Tibial nerve (tissue), 4 donors: ENCODE data around the gene YY1. TPM values are rescaled to one million over a fixed set of nuclear protein-coding genes. Genes with fewer than 3 reads are reported as not detected.

Source experiments
- DNase-seq, 2 donors: peaks; one replicate each; pipeline ENCODE4 v3.0.0-alpha.2; 2019; ENCODE audit warnings: low spot score in 2 of 2
- H3K27ac ChIP-seq, 4 donors: fragments of 200-600 bp; sonication (generic) in 3 of 4; one replicate each; pipeline ENCODE4 v1.5.1; 2017 to 2019; ENCODE audit warnings: mild to moderate bottlenecking in 1 of 4
- H3K27me3 ChIP-seq, 2 donors: fragments of 200-600 bp; sonication (generic) in 1 of 2; one replicate each; pipeline versions ENCODE4 v1.5.1 to v1.6.0; 2017 to 2019
- H3K36me3 ChIP-seq, 3 donors: fragments of 200-600 bp; sonication (generic); one replicate each; pipeline ENCODE4 v1.5.1; 2018 to 2019
- H3K4me1 ChIP-seq, 4 donors: fragments of 200-600 bp; sonication (generic) in 3 of 4; one replicate each; pipeline ENCODE4 v1.5.1; 2017 to 2019
- H3K4me3 ChIP-seq, 4 donors: fragments of 200-600 bp; sonication (generic) in 3 of 4; one replicate each; pipeline ENCODE4 v1.5.1; 2017 to 2019; ENCODE audit warnings: mild to moderate bottlenecking in 1 of 4, moderate library complexity in 1 of 4
- H3K9me3 ChIP-seq, 4 donors: fragments of 200-600 bp; sonication (generic) in 3 of 4; one replicate each; pipeline ENCODE4 v1.5.1; 2017 to 2019
- EP300 ChIP-seq, 2 donors: sonication (generic); formaldehyde crosslinking; IDR thresholded peaks; one replicate each; pipeline ENCODE4 v1.6.1; 2017; ENCODE audit warnings: antibody characterized with exemption in 2 of 2, mild to moderate bottlenecking in 1 of 2
- POLR2A ChIP-seq, 2 donors: fragments of 450-650 bp; IDR thresholded peaks; one replicate each; pipeline ENCODE4 v1.6.1; 2017; ENCODE audit warnings: antibody characterized with exemption in 2 of 2, mild to moderate bottlenecking in 2 of 2, moderate library complexity in 2 of 2
- WGBS, 2 donors: methylation state at CpG; one replicate each; pipeline ENCODE4 v1.1.5; 2018; 5-methylcytosine and 5-hydroxymethylcytosine counted together
- total RNA-seq, 4 donors: library from RNA; depleted of rRNA; stranded (reverse); fragments of >200 nt; gene quantifications; one replicate each; pipeline ENCODE4 v1.1.0, GENCODE V29; 2016
- TF ChIP-seq, protein P1 (sequence below), 5 experiments: fragments of 200-600 bp in 3 of 5; fragments of 450-650 bp in 2 of 5; sonication (generic) in 3 of 5; IDR thresholded peaks; one replicate each; pipeline ENCODE4 v1.5.1; 2016 to 2019; ENCODE audit warnings: antibody characterized with exemption in 5 of 5, mild to moderate bottlenecking in 3 of 5, moderate library complexity in 2 of 5

YY1 gene
- total RNA-seq, 4 donors from 2014 or later, result 55.9 to 60.3 (median 58.7) TPM

- WGBS, 2 donors, result 82% methylated on average over 11 to 12 of the region's 13 CpGs
- H3K4me3 ChIP-seq, result no peak overlapping the region
- H3K27ac ChIP-seq, result peak overlapping the region in 2 of 4 donors; percentile 22 to 54
- H3K27me3 ChIP-seq, result no peaks in the 10 kb centered on the region
- DNase-seq, result no peak
- H3K9me3 ChIP-seq, result no peaks in the 10 kb centered on the region
- TF ChIP-seq POLR2A (IDR thresholded peaks at IDR 0.05), result no peak
- TF ChIP-seq, protein P1, sequence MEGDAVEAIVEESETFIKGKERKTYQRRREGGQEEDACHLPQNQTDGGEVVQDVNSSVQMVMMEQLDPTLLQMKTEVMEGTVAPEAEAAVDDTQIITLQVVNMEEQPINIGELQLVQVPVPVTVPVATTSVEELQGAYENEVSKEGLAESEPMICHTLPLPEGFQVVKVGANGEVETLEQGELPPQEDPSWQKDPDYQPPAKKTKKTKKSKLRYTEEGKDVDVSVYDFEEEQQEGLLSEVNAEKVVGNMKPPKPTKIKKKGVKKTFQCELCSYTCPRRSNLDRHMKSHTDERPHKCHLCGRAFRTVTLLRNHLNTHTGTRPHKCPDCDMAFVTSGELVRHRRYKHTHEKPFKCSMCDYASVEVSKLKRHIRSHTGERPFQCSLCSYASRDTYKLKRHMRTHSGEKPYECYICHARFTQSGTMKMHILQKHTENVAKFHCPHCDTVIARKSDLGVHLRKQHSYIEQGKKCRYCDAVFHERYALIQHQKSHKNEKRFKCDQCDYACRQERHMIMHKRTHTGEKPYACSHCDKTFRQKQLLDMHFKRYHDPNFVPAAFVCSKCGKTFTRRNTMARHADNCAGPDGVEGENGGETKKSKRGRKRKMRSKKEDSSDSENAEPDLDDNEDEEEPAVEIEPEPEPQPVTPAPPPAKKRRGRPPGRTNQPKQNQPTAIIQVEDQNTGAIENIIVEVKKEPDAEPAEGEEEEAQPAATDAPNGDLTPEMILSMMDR (IDR thresholded peaks at IDR 0.05), result no peak
- TF ChIP-seq EP300 (IDR thresholded peaks at IDR 0.05), result no peak
- peaks cover 0 to 68% (median 7%) of the 10 kb centered on the region in 4 donors for H3K4me1 ChIP-seq
- H3K36me3 ChIP-seq, result peaks cover 0 to 38% (median 0%) of the 10 kb centered on the region in 3 donors
Observed at GRCh38 chr14:100291305-100292075, 52.5 kb downstream of the YY1 start.

- Histone ChIP-seq H3K4me3 (no peak overlapping the region), H3K27me3 (no peaks in the 10 kb centered on the region), H3K36me3 (peaks cover 0 to 38% (median 0%) of the 10 kb centered on the region in 3 donors), H3K4me1 (peaks cover 0 to 68% (median 15%) of the 10 kb centered on the region in 4 donors), H3K9me3 (no peaks in the 10 kb centered on the region), H3K27ac (no peak overlapping the region)
- TF ChIP-seq, protein P1 (IDR thresholded peaks at IDR 0.05), result no peak
- no peak for TF ChIP-seq EP300 (IDR thresholded peaks at IDR 0.05)
- TF ChIP-seq POLR2A (IDR thresholded peaks at IDR 0.05), result no peak
- DNase-seq, result no peak
- WGBS, 2 donors, result 94 to 97% methylated on average over 41 to 56 of the region's 61 CpGs
Observed at GRCh38 chr14:100292301-100292775, 53.4 kb downstream of the YY1 start.

DNA sequence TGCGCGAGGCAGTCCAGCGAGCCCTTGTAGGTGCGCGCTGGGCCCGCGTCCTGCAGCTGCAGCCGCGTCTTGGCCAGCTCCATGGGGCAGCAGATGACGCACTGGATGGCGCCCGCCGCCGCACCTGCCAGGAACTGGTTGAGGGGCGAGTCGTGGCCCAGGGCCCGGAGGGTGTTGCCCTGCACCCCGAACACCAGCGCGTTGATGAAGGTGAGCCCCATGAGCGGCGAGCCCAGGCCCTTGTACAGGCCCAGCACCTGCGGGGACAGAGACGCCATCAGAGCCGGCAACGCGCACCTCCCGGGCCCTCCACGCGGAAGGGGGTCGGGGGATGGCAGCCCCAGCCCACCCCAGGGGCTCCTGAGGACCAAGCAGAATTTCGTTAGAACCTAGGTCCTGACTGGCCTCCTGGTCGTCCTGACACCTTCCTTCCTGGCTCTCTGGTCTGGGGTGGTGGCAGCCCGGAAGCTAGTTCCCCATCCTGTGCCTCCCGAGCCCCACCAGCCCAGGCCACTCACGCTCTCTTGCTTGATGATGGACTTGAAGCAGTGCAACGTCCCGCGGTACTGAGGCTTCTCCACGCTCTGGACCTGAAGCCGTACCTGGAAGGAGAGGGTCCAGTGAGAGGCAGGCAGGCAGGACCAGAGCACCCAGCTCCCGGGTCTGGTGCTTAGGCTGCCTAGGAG, 54.0 kb downstream of the YY1 start:
- DNase-seq, result no peak
- 93 to 94% methylated on average over 8 to 29 of the region's 42 CpGs for WGBS, 2 donors
- H3K27me3 ChIP-seq, result no peaks in the 10 kb centered on the region
- H3K27ac ChIP-seq, result peak overlapping the region in 1 of 4 donors; percentile 73
- TF ChIP-seq, protein P1 (IDR thresholded peaks at IDR 0.05), result no peak
- TF ChIP-seq EP300 (IDR thresholded peaks at IDR 0.05) (no peak), POLR2A (IDR thresholded peaks at IDR 0.05) (no peak)
- H3K9me3 ChIP-seq, result no peaks in the 10 kb centered on the region
- peaks cover 0 to 74% (median 20%) of the 10 kb centered on the region in 4 donors for H3K4me1 ChIP-seq
- H3K36me3 ChIP-seq, result peaks cover 0 to 38% (median 0%) of the 10 kb centered on the region in 3 donors
- H3K4me3 ChIP-seq, result no peak overlapping the region

DNA sequence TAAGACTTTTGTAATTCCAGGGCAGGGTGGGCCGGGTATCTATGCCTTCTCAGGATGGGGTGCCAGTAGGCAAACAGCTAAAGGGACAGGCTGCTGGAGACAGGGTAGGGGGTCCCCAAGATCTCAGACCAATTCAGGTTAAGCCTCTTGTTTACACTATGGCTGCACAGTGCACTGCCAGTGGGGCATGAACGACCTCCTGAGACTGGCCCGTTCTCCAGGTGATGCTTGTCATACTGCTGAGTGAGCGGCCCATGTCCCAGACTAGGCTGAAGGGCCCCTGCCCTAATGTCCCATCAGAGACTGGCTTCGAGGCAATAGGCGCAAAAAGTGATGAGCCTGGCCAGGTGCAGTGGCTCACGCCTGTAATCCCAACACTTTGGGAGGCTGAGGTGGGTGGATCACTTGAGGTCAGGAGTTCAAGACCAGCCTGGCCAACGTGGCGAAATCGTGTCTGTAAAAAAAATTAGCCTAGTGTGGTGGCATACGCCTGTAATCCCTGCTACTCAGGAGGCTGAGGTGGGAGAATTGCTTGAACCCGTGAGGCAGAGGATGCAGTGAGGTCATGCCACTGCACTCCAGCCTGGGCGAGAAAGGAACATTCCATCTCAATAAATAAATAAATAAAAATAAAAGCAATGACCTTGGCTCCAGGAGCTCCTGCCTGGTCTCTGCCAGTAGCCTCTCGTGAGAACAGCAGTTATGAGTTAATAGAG, 54.7 kb downstream of the YY1 start:
- 67 to 68% methylated on average over 12 to 14 of the region's 14 CpGs for WGBS, 2 donors
- TF ChIP-seq EP300 (IDR thresholded peaks at IDR 0.05), result no peak
- TF ChIP-seq, protein P1 (IDR thresholded peaks at IDR 0.05), result no peak
- no peak for TF ChIP-seq POLR2A (IDR thresholded peaks at IDR 0.05)
- Histone ChIP-seq H3K4me1 (peaks cover 0 to 77% (median 21%) of the 10 kb centered on the region in 4 donors), H3K9me3 (no peaks in the 10 kb centered on the region), H3K27me3 (no peaks in the 10 kb centered on the region), H3K27ac (peak overlapping the region in 2 of 4 donors; percentile 70 to 73), H3K36me3 (peaks cover 0 to 38% (median 0%) of the 10 kb centered on the region in 3 donors), H3K4me3 (no peak overlapping the region)
- DNase-seq, result no peak
